ENCODE data around the gene TMEM232.

- no peak for TF ChIP-seq POLR2A (IDR thresholded peaks at IDR 0.05; ENCODE audit: low read depth, low read length)
- peak; percentile 57 for TF ChIP-seq CTCF (conservative IDR thresholded peaks at IDR 0.05; ENCODE audit: low read depth, low read length)
Measured at GRCh38 chr5:110625376-110625999, 101.0 kb downstream of the TMEM232 start.
